GM18498 (cell line): ENCODE results near the gene DLGAP3.
"Not testable (repeated sequence)": the region's sequence is repeated elsewhere in the genome, so short reads cannot be mapped to it uniquely, and the experiment has no call there.

ENCODE experiments used
- ATAC-seq: cut with Tn5 transposase; IDR thresholded peaks from one replicate; pipeline ENCODE4 v1.9.1; 2021; ENCODE audit warnings: mild to moderate bottlenecking, moderate library complexity; ENCODE audit not compliant: unreplicated experiment

DLGAP3 gene

DNA sequence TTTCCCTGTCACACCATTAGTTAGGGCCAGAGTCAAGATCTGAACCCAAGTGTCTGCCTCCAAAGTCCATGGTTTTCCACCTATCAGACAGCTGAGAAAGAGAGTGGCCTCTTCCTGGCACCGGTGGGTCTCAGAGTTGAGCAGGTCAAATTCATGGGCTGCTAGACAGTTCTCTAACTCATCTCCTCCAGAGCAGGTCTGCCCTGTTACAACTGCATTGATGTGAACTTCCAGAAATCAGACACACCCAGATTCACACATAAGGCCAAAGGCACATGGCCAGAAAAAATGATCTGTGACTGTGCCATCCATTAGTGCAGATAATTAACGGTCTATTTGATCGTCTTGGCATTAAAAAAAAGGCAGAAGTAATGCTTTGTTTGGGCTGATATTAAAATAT is 87.4 kb downstream of the DLGAP3 start:
- no peak for ATAC-seq

DNA sequence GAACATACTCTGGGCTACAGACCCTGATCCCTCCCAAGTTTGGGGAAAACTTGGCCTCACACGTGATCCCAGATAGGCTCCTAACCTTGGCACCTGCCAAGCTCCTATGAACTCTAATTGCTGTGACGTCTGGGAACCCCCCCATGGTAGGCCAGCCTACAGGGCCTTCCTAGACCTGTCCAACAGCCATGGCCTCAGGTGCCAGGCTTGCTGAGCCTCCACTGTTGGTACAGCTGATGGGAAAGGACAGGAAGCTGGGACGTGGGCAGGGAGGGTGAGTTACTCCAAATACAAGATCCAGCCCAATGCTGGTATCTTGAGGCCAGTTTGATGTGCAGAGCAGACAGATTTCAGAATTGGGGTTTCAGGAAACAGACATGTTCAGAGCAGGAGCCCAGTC is 89.0 kb downstream of the DLGAP3 start:
- no peak for ATAC-seq

DNA sequence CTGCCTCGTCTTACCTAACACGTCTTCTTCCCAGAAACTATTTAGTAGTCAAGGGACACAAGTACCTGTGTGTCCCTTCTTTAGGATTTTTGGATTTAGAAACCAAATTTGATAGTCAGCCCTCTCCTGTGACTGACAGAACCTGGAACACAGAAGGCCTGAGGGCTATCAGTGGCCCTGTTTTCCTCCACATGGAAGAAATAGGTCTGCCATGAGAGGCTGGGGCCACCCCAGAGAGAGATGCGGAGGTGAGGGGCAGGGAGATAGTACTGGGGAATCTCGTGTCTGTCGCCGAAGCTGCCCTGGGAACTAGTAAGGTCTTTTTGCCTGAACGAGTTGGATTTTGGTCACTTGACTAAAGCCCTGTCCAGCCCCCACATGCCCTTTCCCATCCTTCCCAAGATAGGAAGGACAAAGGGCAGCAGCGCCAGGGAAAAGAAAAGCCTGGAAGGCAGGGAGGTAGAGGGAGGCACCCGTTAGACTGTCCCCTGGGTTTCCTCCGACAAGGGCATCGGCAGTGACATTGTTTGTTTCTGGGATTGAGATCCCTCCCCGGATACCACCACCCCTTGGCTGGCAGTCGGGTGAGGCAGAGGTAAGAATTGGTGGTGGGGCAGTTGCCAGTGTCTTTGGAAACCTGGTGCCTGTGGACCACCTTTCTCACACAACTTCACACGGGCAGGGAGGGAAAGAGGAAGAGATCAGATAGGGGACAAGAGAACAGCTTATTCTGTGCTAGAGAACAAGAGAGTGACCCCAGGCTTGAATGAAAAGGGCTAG is 89.7 kb downstream of the DLGAP3 start:
- ATAC-seq: no peak

DNA sequence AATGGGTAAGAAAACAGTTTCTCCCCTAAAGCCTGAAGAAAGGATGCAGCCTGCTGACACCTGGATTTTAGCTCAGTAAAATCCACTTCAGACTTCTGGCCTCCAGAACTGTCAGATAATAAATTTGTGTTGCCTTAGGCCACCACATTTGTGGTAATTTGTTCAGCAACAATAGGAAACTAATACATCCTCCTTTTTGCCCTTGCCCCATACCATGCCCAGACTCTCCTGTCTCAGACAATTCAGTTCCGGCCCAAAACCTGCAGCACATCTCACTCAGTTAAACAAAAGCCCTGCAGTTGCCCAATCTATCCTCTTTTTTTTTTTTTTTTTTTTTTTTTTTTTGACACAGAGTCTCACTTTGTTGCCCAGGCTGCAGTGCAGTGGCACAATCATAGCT is 95.7 kb downstream of the DLGAP3 start:
- ATAC-seq: no peak

DNA sequence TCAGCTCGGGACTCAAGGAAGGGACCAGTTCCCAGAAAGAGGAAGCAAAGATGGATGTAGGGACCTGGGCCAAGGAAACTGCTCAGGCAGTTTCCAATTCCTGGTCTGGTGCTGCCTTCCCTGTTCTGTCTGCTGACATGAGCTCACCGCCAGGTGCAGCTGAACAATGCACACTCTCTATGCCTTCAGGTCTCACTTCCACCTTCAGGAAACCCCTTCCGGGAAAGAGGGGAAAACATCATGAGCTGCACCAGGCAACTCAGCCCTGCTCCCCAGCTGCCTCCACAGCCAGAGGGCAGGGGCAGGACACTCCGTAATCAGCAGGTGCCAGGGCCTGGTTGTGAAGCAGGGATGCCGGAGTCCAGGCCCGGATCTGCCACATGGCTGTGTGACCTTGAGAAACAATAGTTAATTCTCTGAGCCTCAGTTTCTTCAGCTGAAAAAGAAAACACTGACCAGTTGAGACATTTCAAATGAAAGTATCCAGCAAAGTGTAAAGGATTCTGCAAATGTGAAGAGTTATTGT is 97.7 kb downstream of the DLGAP3 start:
- no peak for ATAC-seq

DNA sequence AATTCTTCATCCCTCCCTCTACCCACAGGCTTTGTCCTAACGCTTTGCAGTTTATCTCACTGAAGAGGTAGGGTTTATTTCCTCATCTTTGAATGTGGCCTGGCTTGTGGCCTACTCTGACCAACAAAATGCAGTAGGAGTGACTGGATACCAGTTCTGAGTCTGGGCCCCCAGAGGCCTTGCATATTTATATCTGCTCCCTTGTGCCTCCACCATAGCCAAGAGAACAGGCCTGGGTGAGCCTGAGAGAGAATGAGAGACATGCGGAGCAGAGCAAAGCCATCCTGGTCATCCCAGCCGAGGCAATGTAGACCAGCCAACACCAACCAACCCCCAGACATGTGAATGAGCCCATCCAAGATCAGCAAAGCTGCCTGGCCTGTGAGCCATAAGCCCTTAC is 100.2 kb downstream of the DLGAP3 start:
- no peak for ATAC-seq

DNA sequence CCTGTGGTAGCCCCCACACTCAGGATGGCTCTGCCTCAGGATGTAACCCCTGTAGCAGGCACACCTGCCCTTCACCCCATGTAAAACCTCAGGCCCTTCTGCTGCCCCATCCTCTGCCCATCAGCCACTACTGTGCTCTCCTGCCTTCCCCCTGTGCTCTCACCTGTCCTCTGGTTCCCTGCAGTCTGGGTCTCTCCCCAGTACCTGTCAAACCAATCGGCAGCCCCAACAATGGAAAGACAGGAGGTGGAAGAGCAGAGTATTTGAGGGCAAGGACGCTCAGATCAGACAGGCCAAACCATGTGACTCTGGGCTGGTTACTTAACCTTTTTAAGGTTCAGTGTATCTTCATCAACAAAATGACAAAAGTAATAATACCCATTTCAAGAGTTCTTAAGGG is 100.8 kb downstream of the DLGAP3 start:
- ATAC-seq: no peak

DNA sequence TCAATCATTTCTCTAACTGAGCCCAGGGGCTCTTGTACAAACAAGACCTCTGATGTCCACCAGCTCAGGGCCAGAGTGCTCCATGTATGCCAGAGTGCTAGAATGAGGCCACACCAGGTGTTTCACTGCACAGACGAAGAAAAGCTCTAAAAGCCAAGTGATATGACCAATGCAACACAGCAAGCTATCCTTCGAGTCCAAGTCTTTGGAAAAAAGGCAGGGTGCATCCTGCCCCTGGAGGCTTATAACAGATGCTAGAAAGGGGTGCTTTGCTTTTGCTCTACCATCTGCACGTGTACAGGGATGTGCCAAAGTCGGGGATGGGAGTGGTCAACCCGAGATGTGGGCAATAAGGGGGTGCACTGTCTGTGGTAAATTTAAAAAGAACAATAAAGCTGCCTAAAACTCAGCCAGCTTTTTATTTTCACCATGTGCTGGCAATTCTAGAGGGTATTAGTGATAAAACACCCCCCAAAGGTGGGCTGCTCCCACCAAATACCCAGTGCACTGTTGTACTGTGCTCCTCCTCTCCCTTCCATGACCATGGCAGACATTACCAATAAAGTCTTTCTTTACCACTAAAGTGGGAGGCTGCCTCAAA is 102.0 kb downstream of the DLGAP3 start:
- ATAC-seq: no peak

DNA sequence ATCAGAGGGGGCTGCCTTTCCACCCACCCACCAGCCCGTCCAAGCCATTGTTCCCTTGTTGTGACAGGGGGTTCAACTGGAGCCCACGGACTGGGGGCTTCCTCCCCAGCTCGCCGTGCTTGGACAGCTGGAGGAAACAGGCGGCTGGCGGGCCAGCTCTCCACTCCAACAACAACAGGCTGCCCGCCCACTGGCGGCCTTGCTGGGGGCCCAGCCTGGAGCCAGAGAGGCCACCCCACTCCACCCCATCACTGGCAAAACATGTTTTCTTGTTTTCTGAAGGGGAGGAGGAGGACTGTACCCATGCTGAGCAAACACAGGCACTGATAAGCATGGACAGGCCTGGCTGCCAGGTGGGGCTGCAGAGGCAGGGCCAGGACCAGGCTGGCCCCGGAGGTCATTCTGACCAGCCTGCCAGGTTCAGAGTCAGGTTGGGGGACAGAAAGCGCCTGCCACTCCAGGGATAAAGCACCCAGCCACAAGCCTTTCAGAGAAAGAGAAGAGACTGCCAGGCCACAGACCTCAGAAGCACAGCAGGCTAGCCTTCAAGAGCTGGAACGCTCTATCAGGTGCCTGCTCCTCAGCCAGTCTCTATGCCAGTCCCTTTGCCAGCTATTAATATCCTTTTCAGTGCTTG is 103.9 kb downstream of the DLGAP3 start:
- ATAC-seq: no peak

DNA sequence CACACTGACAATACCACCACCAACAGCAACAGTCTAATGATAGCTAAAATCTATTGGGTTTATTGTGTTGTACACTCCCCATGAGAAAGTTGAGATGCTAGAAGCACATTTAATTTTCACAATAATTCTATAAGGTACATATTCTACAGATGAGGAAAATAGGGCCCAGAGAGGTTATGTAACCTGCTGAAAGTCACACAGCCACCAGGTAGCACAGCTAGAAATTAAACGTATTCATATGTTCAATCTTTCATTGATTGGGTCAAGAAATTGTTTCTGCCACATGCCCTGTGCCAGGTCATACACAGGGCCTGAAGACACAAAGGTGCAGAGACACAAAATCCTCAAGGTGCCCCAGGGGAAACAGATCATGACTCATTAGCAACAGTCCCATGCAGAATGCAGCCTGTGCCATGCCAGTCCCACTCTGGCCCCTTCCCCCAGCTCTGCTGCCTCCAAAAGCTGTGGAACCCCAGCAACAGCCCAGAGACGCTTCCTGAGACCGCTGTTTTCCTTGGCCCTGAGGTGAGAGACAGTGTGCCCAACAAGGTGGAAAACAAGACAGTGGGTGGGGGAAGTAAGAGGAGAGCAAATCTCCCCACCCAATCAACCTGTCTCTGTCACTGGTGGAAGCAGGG is 104.5 kb downstream of the DLGAP3 start:
- no peak for ATAC-seq

DNA sequence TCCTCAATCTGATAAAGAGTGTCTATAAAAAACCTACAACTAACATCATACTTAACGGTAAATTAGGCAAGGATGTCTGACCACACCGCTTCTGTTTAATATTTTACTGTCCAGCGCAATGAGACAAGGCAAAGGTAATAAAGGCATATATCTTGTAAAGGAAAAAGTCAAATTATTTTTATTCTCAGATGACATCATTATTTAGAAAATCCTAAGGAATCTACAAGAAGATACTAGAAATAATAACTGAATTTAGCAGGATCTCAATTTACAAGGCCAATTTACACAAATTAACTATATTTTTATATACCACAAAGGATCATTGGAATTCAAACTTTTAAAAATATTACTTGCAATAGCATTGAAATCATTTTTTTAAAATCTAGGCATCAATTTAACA is 107.2 kb downstream of the DLGAP3 start:
- no peak for ATAC-seq

DNA sequence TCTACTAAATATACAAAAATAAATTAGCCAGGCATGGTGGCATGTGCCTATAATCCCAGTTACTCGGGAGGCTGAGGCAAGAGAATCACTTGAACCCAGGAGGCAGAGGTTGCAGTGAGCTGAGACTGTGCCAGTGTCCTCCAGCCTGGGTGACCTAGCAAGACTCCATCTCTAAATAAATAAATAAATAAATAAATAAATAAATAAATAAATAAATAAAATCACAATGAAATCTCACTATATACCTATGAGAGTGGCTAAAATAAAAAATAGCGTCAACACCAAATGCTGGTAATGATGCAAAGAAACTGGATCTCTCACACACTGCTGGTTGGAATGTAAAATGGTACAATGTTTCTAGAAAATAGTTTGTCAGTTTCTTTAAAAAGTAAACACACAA is 110.6 kb downstream of the DLGAP3 start:
- not testable (repeated sequence) for ATAC-seq

DNA sequence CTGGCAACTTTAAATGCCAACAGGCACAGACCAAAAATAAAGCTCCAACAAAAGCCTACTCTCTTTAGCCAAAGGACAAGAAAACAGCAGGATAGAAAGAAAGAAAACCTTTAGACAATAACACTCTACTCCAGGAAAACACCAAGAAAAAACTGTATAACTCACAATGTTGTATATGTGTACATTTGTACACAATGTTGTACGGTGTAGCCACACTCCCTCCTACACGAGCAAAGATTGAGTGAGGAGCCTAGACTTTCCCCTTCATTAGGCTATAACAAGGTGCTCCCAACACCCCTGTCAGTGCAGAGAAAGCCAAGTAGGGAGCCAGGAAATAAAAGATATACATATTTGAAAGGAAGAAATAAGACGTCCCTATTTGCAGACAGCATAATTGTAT is 112.7 kb downstream of the DLGAP3 start:
- no peak for ATAC-seq

DNA sequence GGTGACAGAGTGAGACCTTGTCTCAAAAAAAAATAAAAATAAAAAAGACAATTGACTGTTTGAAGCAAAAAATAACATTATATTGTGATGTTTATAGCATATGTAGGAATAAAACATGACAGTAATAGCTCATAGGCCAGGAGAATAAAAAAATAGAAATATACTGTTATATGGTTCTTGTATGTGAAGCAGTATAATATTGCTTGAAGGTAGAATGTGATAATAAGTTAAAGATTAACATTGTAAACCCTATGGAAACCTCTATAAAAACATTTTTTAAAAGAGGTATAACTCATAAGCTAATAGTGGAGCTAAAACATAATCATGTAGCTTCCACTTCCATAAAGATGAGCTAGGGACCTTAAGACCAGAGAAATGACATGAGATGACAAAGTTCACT is 113.1 kb downstream of the DLGAP3 start:
- no peak for ATAC-seq
